Hematopoietic multipotent progenitor cell treated with erythropoietin and hydrocortisone succinate and interleukin-3 and kit ligand, for 8 days (in vitro differentiated cells): ENCODE data around the gene L3HYPDH.

Experiments used
- DNase-seq: peaks from one replicate; pipeline ENCODE4 v3.0.0-alpha.2; 2015

The L3HYPDH gene

GRCh38 chr14:59424341-59425071 is 59.7 kb downstream of the L3HYPDH start:
- no peak for DNase-seq
